ENCODE data around the gene FAM118A.

FAM118A gene

GRCh38 chr22:45317551-45318167 is 7.9 kb downstream of the FAM118A start:
- peak; percentile 53 for DNase-seq (ENCODE audit: low read depth)
- TF ChIP-seq CTCF (IDR thresholded peaks at IDR 0.05; ENCODE audit: low read length, missing control alignments) = peak; percentile 27
- H3K4me3 ChIP-seq (replicated peaks; ENCODE audit: low read depth, low read length) = no peak overlapping the region

GRCh38 chr22:45318168-45318557 is 8.4 kb downstream of the FAM118A start:
- TF ChIP-seq CTCF (IDR thresholded peaks at IDR 0.05; ENCODE audit: low read length, missing control alignments) = no peak
- peak overlapping the region; percentile 15 for H3K4me3 ChIP-seq (replicated peaks; ENCODE audit: low read depth, low read length)

GRCh38 chr22:45318558-45319323 is 9.0 kb downstream of the FAM118A start:
- DNase-seq (ENCODE audit: low read depth) = peak; percentile 20
- TF ChIP-seq CTCF (IDR thresholded peaks at IDR 0.05; ENCODE audit: low read length, missing control alignments) = no peak
- peak overlapping the region; percentile 15 for H3K4me3 ChIP-seq (replicated peaks; ENCODE audit: low read depth, low read length)

More at GRCh38 chr22:45318168-45318557, 8.4 kb downstream of the FAM118A start:
- DNase-seq (ENCODE audit: low read depth) = peak; percentile 98

- peak; percentile 72 for DNase-seq (ENCODE audit: low read depth)
- H3K4me3 ChIP-seq (replicated peaks; ENCODE audit: low read depth, low read length) = no peak overlapping the region
- no peak for TF ChIP-seq CTCF (IDR thresholded peaks at IDR 0.05; ENCODE audit: low read length, missing control alignments)
Observed at GRCh38 chr22:45319324-45319685, 9.6 kb downstream of the FAM118A start.

GRCh38 chr22:45320357-45320976 is 10.7 kb downstream of the FAM118A start:
- DNase-seq (ENCODE audit: low read depth) = no peak
- no peak overlapping the region for H3K4me3 ChIP-seq (replicated peaks; ENCODE audit: low read depth, low read length)
- TF ChIP-seq CTCF (IDR thresholded peaks at IDR 0.05; ENCODE audit: low read length, missing control alignments) = no peak

- no peak for DNase-seq (ENCODE audit: low read depth)
- H3K4me3 ChIP-seq (replicated peaks; ENCODE audit: low read depth, low read length) = no peak overlapping the region
- no peak for TF ChIP-seq CTCF (IDR thresholded peaks at IDR 0.05; ENCODE audit: low read length, missing control alignments)
Observed at GRCh38 chr22:45321827-45322226, 12.1 kb downstream of the FAM118A start.

Measured in fibroblast of pulmonary artery (primary cell).